D721Med (cell line): Measurements from ENCODE around the gene RAB34.

Source experiments
- DNase-seq: peaks from one replicate; pipeline ENCODE4 v3.0.0; 2011; ENCODE audit warnings: low spot score; ENCODE audit not compliant: insufficient read length
- FAIRE-seq: peaks from 2 replicates; lab custom pipeline; 2011; peaks lifted over from hg19 to GRCh38; lab: Jason Lieb, UNC
- TF ChIP-seq, protein P1 (sequence below): IDR thresholded peaks from 2 replicates; pipeline ENCODE4 v1.5.1; 2012; ENCODE audit warnings: mild to moderate bottlenecking, control low read depth; ENCODE audit not compliant: insufficient read depth; ENCODE audit errors: missing control alignments

RAB34 gene

DNA sequence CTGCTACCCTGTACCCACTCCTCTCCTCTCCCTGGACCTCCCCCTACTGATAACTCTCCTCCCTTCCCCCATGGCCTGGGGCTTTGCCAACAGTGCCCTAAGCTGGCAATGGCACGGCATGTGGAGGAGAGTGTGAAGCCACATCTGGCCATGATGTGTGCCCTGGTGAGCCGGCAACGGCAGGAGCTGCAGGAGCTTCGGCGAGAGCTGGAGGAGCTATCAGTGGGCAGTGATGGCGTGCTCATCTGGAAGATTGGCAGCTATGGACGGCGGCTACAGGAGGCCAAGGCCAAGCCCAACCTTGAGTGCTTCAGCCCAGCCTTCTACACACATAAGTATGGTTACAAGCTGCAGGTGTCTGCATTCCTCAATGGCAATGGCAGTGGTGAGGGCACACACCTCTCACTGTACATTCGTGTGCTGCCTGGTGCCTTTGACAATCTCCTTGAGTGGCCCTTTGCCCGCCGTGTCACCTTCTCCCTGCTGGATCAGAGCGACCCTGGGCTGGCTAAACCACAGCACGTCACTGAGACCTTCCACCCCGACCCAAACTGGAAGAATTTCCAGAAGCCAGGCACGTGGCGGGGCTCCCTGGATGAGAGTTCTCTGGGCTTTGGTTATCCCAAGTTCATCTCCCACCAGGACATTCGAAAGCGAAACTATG is 31.3 kb upstream of the RAB34 start:
- no peak for DNase-seq
- TF ChIP-seq, protein P1, sequence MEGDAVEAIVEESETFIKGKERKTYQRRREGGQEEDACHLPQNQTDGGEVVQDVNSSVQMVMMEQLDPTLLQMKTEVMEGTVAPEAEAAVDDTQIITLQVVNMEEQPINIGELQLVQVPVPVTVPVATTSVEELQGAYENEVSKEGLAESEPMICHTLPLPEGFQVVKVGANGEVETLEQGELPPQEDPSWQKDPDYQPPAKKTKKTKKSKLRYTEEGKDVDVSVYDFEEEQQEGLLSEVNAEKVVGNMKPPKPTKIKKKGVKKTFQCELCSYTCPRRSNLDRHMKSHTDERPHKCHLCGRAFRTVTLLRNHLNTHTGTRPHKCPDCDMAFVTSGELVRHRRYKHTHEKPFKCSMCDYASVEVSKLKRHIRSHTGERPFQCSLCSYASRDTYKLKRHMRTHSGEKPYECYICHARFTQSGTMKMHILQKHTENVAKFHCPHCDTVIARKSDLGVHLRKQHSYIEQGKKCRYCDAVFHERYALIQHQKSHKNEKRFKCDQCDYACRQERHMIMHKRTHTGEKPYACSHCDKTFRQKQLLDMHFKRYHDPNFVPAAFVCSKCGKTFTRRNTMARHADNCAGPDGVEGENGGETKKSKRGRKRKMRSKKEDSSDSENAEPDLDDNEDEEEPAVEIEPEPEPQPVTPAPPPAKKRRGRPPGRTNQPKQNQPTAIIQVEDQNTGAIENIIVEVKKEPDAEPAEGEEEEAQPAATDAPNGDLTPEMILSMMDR: no peak
- FAIRE-seq: no peak

DNA sequence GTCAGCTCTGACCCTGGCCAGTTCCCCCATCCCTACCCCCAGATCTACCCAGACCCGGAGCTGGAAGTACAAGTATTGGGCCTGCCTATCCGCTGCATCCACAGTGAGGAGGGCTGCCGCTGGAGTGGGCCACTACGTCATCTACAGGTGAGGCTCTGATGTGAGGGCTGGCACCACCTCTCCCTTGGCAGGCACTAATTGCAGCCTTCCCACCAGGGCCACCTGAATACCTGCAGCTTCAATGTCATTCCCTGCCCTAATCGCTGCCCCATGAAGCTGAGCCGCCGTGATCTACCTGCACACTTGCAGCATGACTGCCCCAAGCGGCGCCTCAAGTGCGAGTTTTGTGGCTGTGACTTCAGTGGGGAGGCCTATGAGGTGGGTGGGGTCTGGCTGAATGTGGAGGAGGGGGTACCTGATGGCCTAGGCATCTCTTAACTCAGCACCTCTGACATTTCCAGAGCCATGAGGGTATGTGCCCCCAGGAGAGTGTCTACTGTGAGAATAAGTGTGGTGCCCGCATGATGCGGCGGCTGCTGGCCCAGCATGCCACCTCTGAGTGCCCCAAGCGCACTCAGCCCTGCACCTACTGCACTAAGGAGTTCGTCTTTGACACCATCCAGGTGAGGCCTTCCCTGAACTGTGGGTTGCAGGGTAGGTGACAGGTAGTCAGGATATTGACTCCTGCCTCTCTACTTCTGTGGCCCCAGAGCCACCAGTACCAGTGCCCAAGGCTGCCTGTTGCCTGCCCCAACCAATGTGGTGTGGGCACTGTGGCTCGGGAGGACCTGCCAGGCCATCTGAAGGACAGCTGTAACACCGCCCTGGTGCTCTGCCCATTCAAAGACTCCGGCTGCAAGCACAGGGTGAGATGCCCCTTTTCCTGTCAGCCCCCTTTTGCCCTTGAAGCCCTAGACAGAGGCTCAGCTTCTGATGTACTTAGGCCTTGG is 30.4 kb upstream of the RAB34 start:
- TF ChIP-seq, protein P1: no peak
- no peak for DNase-seq
- no peak for FAIRE-seq

DNA sequence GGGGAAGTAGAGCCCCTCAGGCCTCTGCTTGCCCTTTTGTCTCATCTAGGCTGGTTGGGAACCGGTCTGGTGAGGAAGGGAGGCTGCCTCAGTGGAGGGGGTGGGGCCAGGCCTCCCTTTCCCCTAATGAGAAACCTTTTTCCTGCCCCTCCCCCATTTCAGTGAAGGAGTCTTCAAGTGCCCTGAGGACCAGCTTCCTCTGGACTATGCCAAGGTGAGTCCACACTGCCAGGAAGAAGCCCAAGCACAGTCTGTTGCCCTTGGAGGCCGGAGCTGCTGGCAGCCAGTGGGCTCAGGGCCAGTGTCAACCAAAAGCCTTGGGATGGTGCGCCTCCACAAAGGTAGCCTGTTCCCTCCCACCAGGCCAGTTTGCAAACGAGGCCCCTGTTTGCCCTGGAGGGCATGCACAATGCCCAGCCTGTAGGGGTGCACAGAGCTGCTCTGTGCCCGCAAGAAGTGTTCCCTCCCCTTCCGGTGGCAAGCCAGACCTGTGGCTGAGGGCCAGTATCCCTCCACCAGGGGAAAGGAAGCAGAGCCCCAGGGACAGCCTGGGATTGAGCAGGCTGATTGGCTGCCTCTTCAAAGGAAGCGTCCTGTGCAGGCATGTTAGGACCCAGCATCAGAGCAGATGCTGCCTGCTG is 29.5 kb upstream of the RAB34 start:
- TF ChIP-seq, protein P1: no peak
- DNase-seq (no peak), FAIRE-seq (no peak)

DNA sequence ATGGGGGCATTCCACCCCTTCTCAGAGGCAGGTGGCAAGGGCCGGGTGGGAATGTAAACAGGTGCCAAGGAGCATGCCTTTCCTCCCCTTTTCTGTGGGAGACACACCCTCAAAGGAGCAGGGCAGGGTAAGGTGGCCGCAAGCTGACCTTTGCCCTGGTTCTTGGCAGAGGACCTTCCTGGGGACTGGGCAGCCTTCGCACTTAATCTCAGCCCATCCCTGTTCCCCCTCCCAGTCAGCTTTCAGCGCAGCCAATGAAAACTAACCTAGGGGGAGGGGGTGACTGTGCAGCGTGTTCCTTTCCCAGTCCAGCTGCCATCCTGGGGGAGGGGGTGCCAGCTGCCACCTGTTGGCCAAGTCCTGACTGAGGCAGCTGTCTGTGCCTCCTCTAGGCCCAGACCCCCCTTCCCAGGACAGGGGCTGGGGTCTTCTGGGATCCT is 29.0 kb upstream of the RAB34 start:
- no peak for FAIRE-seq
- TF ChIP-seq, protein P1: no peak
- DNase-seq: no peak

DNA sequence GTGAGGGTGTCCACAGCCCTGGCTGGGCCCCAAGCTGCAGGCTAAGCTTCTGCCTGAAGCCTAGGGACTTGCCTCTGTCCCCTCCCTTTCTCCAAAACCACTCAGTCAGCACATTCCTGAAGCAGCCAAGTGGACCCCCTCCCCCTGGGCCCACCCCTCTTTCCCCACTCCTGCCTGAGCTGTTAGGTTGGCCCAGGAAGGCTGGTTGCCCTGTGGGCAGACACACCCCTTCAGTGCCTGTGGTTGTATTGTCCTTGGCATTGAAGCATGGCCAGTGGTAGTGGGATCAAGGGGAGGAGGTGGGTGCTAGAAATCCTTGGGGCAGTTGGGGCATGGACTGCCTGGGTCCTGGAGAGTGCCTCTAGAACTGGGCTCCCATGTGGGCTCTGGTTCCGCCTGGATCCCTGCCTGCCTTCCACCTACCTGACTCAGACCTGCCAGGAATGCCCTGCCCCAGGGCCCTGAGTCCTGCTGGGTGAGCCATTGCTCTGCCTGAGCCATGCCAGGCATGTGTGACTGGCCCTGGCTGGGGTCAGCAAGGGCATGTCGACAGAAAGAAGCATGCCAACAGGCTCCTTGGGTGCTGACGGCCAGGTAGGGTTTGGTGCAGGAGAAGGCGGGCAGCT is 28.2 kb upstream of the RAB34 start:
- TF ChIP-seq, protein P1: no peak
- DNase-seq (no peak), FAIRE-seq (no peak)

DNA sequence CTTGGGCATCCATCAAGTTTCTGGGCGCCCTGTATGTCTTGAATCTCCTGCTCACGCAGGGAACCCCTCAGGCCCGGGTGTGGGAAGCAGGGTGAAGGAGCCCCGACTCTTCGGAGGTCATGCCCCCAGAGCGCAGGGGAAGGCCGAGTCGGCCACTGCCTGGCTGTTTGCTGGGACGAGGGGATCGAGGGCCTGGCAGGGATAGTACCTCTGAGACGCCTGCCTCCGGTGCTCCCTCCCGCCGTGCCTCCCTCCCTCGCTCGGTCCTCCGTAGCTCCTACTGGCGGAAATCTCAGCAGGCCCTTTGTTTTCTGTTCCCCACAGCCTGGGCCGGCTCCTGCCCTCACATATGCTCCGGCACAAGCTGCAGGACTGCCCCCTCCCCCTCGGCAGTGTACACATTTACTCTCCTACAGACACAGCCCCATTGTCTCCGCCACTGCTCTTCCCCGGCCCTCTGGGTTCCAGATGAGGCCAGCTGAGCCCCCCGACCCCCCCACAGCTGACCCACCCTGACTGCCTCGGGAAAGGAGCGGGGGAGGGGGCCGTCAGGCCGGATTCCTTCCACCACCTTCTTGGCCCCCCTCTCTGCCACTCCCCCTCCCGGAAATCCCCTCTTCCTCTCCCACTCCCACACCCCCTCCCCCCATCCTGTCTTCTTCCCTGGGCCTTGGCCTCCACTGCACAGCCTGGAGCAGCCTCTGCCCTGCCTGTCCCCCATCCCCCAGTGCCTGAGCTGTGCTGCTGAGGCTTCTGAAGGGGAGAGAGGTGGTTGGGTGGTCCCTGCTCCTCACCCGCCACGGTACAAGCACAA is 27.5 kb upstream of the RAB34 start:
- FAIRE-seq (no peak), DNase-seq (no peak)
- TF ChIP-seq, protein P1: no peak
